H1 (cell line): ENCODE results near the gene TNFAIP8. TPM values are rescaled to one million over a fixed set of nuclear protein-coding genes. Genes with fewer than 3 reads are reported as not detected.

Experiments used
- CTCF ChIA-PET: fragments of 300-600 bp; sonication (Branson Sonifier 250); formaldehyde crosslinking; loops from one replicate; lab custom pipeline; 2021; ENCODE audit not compliant: partially characterized antibody; lab: Charles Lee
- POLR2A ChIA-PET: fragments of 300-600 bp; sonication (Branson Sonifier 250); formaldehyde crosslinking; loops from one replicate; lab custom pipeline; 2021; ENCODE audit warnings: inconsistent platforms; ENCODE audit not compliant: partially characterized antibody; lab: Charles Lee
- DNase-seq, 2 experiments: peaks; one replicate each; pipeline versions ENCODE4 v3.0.0 to v3.0.0-alpha.2; 2010 to 2022; ENCODE audit warnings: low spot score in 2 of 2, low read depth in 1 of 2, mixed read lengths in 1 of 2
- FAIRE-seq: peaks from 2 replicates; lab custom pipeline; 2011; peaks lifted over from hg19 to GRCh38; lab: Jason Lieb, UNC
- H2AFZ ChIP-seq: 2 replicates; pipeline ENCODE4 v1.8.1; 2012; ENCODE audit warnings: low read length, inconsistent platforms
- H2AK5ac ChIP-seq: 2 replicates; pipeline ENCODE4 v1.6.1; 2013; ENCODE audit warnings: low read depth, low read length
- H2BK120ac ChIP-seq: replicated peaks from 2 replicates; pipeline ENCODE3; 2013; ENCODE audit warnings: low read depth, low read length, inconsistent platforms
- H2BK12ac ChIP-seq: 2 replicates; pipeline ENCODE4 v1.6.1; 2013; ENCODE audit warnings: low read depth, low read length
- H2BK15ac ChIP-seq: 2 replicates; pipeline ENCODE4 v1.6.1; 2013; ENCODE audit warnings: low read length
- H2BK20ac ChIP-seq: 2 replicates; pipeline ENCODE4 v1.6.1; 2013; ENCODE audit warnings: low read length
- H2BK5ac ChIP-seq: 2 replicates; pipeline ENCODE4 v1.6.1; 2013; ENCODE audit warnings: low read depth, low read length
- H3K14ac ChIP-seq: 2 replicates; pipeline ENCODE4 v1.6.1; 2013; ENCODE audit warnings: inconsistent platforms; ENCODE audit not compliant: insufficient read length
- H3K18ac ChIP-seq: 2 replicates; pipeline ENCODE4 v1.6.1; 2013; ENCODE audit warnings: low read length; ENCODE audit errors: extremely low read depth
- H3K23ac ChIP-seq: 2 replicates; pipeline ENCODE4 v1.6.1; 2013; ENCODE audit warnings: inconsistent platforms; ENCODE audit not compliant: insufficient read length
- H3K23me2 ChIP-seq: 2 replicates; pipeline ENCODE4 v1.6.1; 2013; ENCODE audit warnings: low read depth, low read length
- H3K27ac ChIP-seq: 2 replicates; pipeline ENCODE4 v1.6.1; 2011; ENCODE audit warnings: low read depth, low read length, inconsistent platforms
- H3K27me3 ChIP-seq, 4 experiments: replicated peaks in 1 of 4; 1 replicate in 1 of 4; 2 replicates in 3 of 4; pipeline versions ENCODE4 v1.6.1 to v1.8.1; 2011 to 2013; ENCODE audit warnings: low read length in 3 of 4, mild to moderate bottlenecking in 3 of 4, inconsistent platforms in 2 of 4, mixed read lengths in 2 of 4, moderate library complexity in 1 of 4; ENCODE audit not compliant: control insufficient read depth in 3 of 4, insufficient read depth in 3 of 4; ENCODE audit errors: extremely low read depth in 1 of 4
- H3K36me3 ChIP-seq, 4 experiments: 2 replicates each; pipeline versions ENCODE4 v1.6.1 to v1.8.1; 2011 to 2013; ENCODE audit warnings: mild to moderate bottlenecking in 4 of 4, low read length in 3 of 4, moderate library complexity in 2 of 4, control low read depth in 1 of 4, inconsistent platforms in 1 of 4; ENCODE audit not compliant: insufficient read depth in 4 of 4, control insufficient read depth in 2 of 4
- H3K4ac ChIP-seq: replicated peaks from 2 replicates; pipeline ENCODE3; 2013; ENCODE audit warnings: low read length, low read depth, mixed read lengths, inconsistent platforms; ENCODE audit not compliant: insufficient read length
- H3K4me1 ChIP-seq, 4 experiments: replicated peaks in 1 of 4; 1 replicate in 1 of 4; 2 replicates in 3 of 4; pipeline versions ENCODE4 v1.6.1 to v1.8.1; 2011 to 2013; ENCODE audit warnings: low read length in 3 of 4, inconsistent platforms in 2 of 4, mixed read lengths in 1 of 4; ENCODE audit not compliant: insufficient read depth in 4 of 4, control insufficient read depth in 3 of 4
- H3K4me2 ChIP-seq, 2 experiments: 2 replicates each; pipeline versions ENCODE4 v1.6.1 to v1.8.1; 2011 to 2013; ENCODE audit warnings: low read depth in 2 of 2, low read length in 2 of 2, control low read depth in 1 of 2, inconsistent platforms in 1 of 2, mild to moderate bottlenecking in 1 of 2; ENCODE audit not compliant: insufficient read depth in 1 of 2
- H3K4me3 ChIP-seq, 4 experiments: fragments of 200-600, 300-600 bp in 1 of 4; sonication (generic), shearing (Covaris generic), sonication (Bioruptor Twin) in 1 of 4; 2 replicates each; pipeline versions ENCODE4 v1.5.1 to v1.8.1; 2011 to 2016; ENCODE audit warnings: low read length in 4 of 4, low read depth in 3 of 4, control low read depth in 2 of 4, inconsistent platforms in 2 of 4, mild to moderate bottlenecking in 2 of 4, mixed read lengths in 1 of 4, moderate library complexity in 1 of 4; ENCODE audit not compliant: insufficient read depth in 2 of 4; ENCODE audit errors: extremely low read depth in 1 of 4
- H3K56ac ChIP-seq: replicated peaks from 2 replicates; pipeline ENCODE3; 2013; ENCODE audit warnings: low read depth, mild to moderate bottlenecking, mixed read lengths, low read length, inconsistent platforms; ENCODE audit not compliant: insufficient read length
- H3K79me1 ChIP-seq: 2 replicates; pipeline ENCODE4 v1.6.1; 2013; ENCODE audit warnings: low read depth, low read length, control low read depth
- H3K79me2 ChIP-seq, 2 experiments: 2 replicates each; pipeline versions ENCODE4 v1.6.1 to v1.8.1; 2012 to 2013; ENCODE audit warnings: low read length in 2 of 2, mild to moderate bottlenecking in 2 of 2, inconsistent platforms in 1 of 2; ENCODE audit not compliant: insufficient read depth in 2 of 2, control insufficient read depth in 1 of 2
- H3K9ac ChIP-seq, 4 experiments: replicated peaks in 1 of 4; 1 replicate in 1 of 4; 2 replicates in 3 of 4; pipeline versions ENCODE4 v1.6.1 to v1.8.1; 2011 to 2013; ENCODE audit warnings: low read depth in 3 of 4, low read length in 3 of 4, control low read depth in 2 of 4, mild to moderate bottlenecking in 2 of 4, moderate library complexity in 2 of 4, inconsistent platforms in 1 of 4; ENCODE audit errors: extremely low read depth in 1 of 4
- H3K9me3 ChIP-seq, 2 experiments: 2 replicates each; pipeline versions ENCODE4 v1.6.1 to v1.8.1; 2012 to 2013; ENCODE audit warnings: mild to moderate bottlenecking in 2 of 2, moderate library complexity in 2 of 2, control low read depth in 1 of 2, inconsistent platforms in 1 of 2, low read depth in 1 of 2, low read length in 1 of 2, mixed read lengths in 1 of 2; ENCODE audit not compliant: insufficient read depth in 2 of 2
- H4K20me1 ChIP-seq, 2 experiments: replicated peaks in 1 of 2; 2 replicates each; pipeline versions ENCODE3 to v1.8.1; 2011 to 2013; ENCODE audit warnings: inconsistent platforms in 2 of 2, low read length in 2 of 2, mild to moderate bottlenecking in 1 of 2; ENCODE audit not compliant: insufficient read depth in 2 of 2, control insufficient read depth in 1 of 2
- H4K5ac ChIP-seq: 2 replicates; pipeline ENCODE4 v1.6.1; 2013; ENCODE audit warnings: low read length, low read depth, mixed read lengths, inconsistent platforms; ENCODE audit not compliant: insufficient read length
- H4K8ac ChIP-seq: 2 replicates; pipeline ENCODE4 v1.8.0; 2013; ENCODE audit warnings: mild to moderate bottlenecking, moderate library complexity, low read length, inconsistent platforms; ENCODE audit not compliant: insufficient read depth; ENCODE audit errors: extremely low read depth
- H4K91ac ChIP-seq: replicated peaks from 2 replicates; pipeline ENCODE3; 2013; ENCODE audit warnings: low read length, mixed read lengths, inconsistent platforms; ENCODE audit not compliant: insufficient read length
- BACH1 ChIP-seq: IDR thresholded peaks from 2 replicates; pipeline ENCODE4 v1.6.1; 2012; ENCODE audit warnings: low read length, improper control_type of control experiment
- BRCA1 ChIP-seq: IDR thresholded peaks from 2 replicates; pipeline ENCODE4 v1.6.1; 2012; ENCODE audit warnings: low read depth, low read length, improper control_type of control experiment
- CBX5 ChIP-seq: fragments of 300-800, 300-1000 bp; sonication (generic); IDR thresholded peaks from 2 replicates; pipeline ENCODE4 v1.7.1; 2016; ENCODE audit warnings: antibody characterized with exemption, low read length, low read depth
- CHD2 ChIP-seq: IDR thresholded peaks from 2 replicates; pipeline ENCODE4 v1.6.1; 2012; ENCODE audit warnings: low read length, improper control_type of control experiment
- CTCF ChIP-seq, 3 experiments: IDR thresholded peaks; 1 replicate in 2 of 3; 2 replicates in 1 of 3; pipeline versions ENCODE4 v1.5.1 to v1.6.1; 2011; ENCODE audit warnings: low read length in 3 of 3, mild to moderate bottlenecking in 3 of 3, inconsistent platforms in 2 of 3, low read depth in 1 of 3, moderate library complexity in 1 of 3; ENCODE audit not compliant: insufficient read depth in 1 of 3; ENCODE audit errors: control extremely low read depth in 1 of 3
- FOSL1 ChIP-seq: IDR thresholded peaks from 2 replicates; pipeline ENCODE4 v1.6.1; 2011; ENCODE audit warnings: mild to moderate bottlenecking, low read depth, low read length, moderate library complexity; ENCODE audit not compliant: insufficient read depth
- JUND ChIP-seq: IDR thresholded peaks from 2 replicates; pipeline ENCODE4 v1.6.1; 2011; ENCODE audit warnings: mild to moderate bottlenecking, improper control_type of control experiment, low read length
- RNF2 ChIP-seq: fragments of 200-900, 300-1000 bp; sonication (generic); IDR thresholded peaks from 2 replicates; pipeline ENCODE4 v1.7.1; 2016; ENCODE audit warnings: borderline replicate concordance, low read depth, mild to moderate bottlenecking, antibody characterized with exemption, low read length; ENCODE audit not compliant: poor library complexity, severe bottlenecking; ENCODE audit errors: missing control alignments
- SIN3A ChIP-seq, 2 experiments: IDR thresholded peaks in 1 of 2; conservative IDR thresholded peaks in 1 of 2; 2 replicates each; pipeline ENCODE4 v1.6.1; 2011 to 2012; ENCODE audit warnings: low read length in 2 of 2, improper control_type of control experiment in 1 of 2, low read depth in 1 of 2, mild to moderate bottlenecking in 1 of 2
- SUZ12 ChIP-seq: fragments of 200-600 bp; sonication (generic); IDR thresholded peaks from 2 replicates; pipeline ENCODE4 v1.6.1; 2012; ENCODE audit warnings: mild to moderate bottlenecking, inconsistent platforms, low read length, moderate library complexity, mixed read lengths
- TEAD4 ChIP-seq: IDR thresholded peaks from 2 replicates; pipeline ENCODE4 v1.6.1; 2012; ENCODE audit warnings: low read depth, low read length, inconsistent platforms, mixed read lengths
- WGBS, 2 experiments: shearing (Covaris generic) in 1 of 2; methylation state at CpG; one replicate each; pipeline versions ENCODE4 v1.1.6 to v1.1.7; 2013 to 2015; ENCODE audit warnings: low lambda C conversion rate in 2 of 2, mixed read lengths in 2 of 2, inconsistent platforms in 1 of 2, low coverage in 1 of 2, missing lambda C conversion rate in 1 of 2; ENCODE audit not compliant: insufficient replicate concordance in 2 of 2, insufficient coverage in 1 of 2, insufficient read length in 1 of 2; ENCODE audit errors: extremely low coverage in 1 of 2, missing lambda C conversion rate in 1 of 2; 5-methylcytosine and 5-hydroxymethylcytosine counted together
- polyA plus RNA-seq, 7 experiments: library from polyadenylated mRNA; depleted of rRNA in 3 of 7; stranded (reverse) in 5 of 7; unstranded in 2 of 7; fragments of >200 nt in 5 of 7; fragments of 200-250 nt in 2 of 7; gene quantifications; 1 replicate in 5 of 7; 2 replicates in 1 of 7; 4 replicates in 1 of 7; pipeline versions ENCODE4 v1.2.1 to v1.2.3, GENCODE V29; 2011 to 2013; ENCODE audit warnings: missing spikeins in 2 of 7, mixed read lengths in 2 of 7
- total RNA-seq: library from RNA; stranded (reverse); fragmentation: NEBNext Ultra II Directional; extraction: Animal tissue kit (Norgen Biotek cat#: 25700); gene quantifications from 2 replicates; pipeline ENCODE4 v1.2.1, GENCODE V29; 2021

TNFAIP8 gene
- total and polyA plus RNA-seq, 2 of the 8 experiments (the other 6 are each of a cell fraction or from before 2014, with no cell fraction given), result 12.4 to 19.3 TPM

- Histone ChIP-seq H3K56ac (no peak overlapping the region), H3K79me1 (no peaks in the 10 kb centered on the region), H3K4ac (no peak overlapping the region), H3K23ac (no peak overlapping the region), H3K27ac (no peak overlapping the region), H3K4me1 (peaks cover 0 to 11% (median 2%) of the 10 kb centered on the region in 4 experiments; a peak in 3 of 7 replicates), H3K18ac (no peak overlapping the region), H2BK120ac (no peak overlapping the region), H4K8ac (no peak overlapping the region), H2BK20ac (no peak overlapping the region), H3K27me3 (no peaks in the 10 kb centered on the region), H4K20me1 (no peaks in the 10 kb centered on the region), H3K36me3 (no peaks in the 10 kb centered on the region; a peak in 1 of 8 replicates), H2BK5ac (no peak overlapping the region), H2BK12ac (no peak overlapping the region; the same call in 1 of the 2 replicates), H4K91ac (no peak overlapping the region), H3K79me2 (no peaks in the 10 kb centered on the region), H2BK15ac (no peak overlapping the region), H2AK5ac (no peak overlapping the region), H3K14ac (no peak overlapping the region), H3K9ac (no peak overlapping the region), H2AFZ (no peak overlapping the region), H3K4me2 (no peak overlapping the region), H4K5ac (no peak overlapping the region), H3K23me2 (no peaks in the 10 kb centered on the region), H3K9me3 (no peaks in the 10 kb centered on the region), H3K4me3 (no peak overlapping the region)
- CTCF ChIA-PET, result interaction anchor here (0.9 to 5.6 kb wide), 5 partner anchors 12 to 416 kb away, joined by 3 to 32 read pairs (median 4); partner anchors contain the start of gene DTWD2
- DNase-seq (peak in 1 of 2 experiments; percentile 29), FAIRE-seq (no peak)
- 96% methylated on average over 2 of the region's 2 CpGs; no CpG with 5 or more reads in 1 of the 2 experiments for WGBS, 2 experiments
- POLR2A ChIA-PET, result no interaction called here
- TF ChIP-seq BRCA1, result no peak
- TF ChIP-seq TEAD4, result no peak
- TF ChIP-seq CHD2, result no peak
- no peak for TF ChIP-seq FOSL1
- TF ChIP-seq SIN3A (conservative IDR thresholded peaks at IDR 0.05 in 1 of 2, IDR thresholded peaks at IDR 0.05 in 1 of 2; ENCODE audit: low read depth in 1 of 2, low read length in 2 of 2), result no peak
- TF ChIP-seq CBX5, result no peak
- TF ChIP-seq BACH1, result no peak
- no peak for TF ChIP-seq SUZ12
- TF ChIP-seq CTCF (IDR thresholded peaks at IDR 0.05; ENCODE audit: control extremely low read depth in 1 of 3, insufficient read depth in 1 of 3, low read depth in 1 of 3, low read length in 3 of 3), result no peak
- no peak for TF ChIP-seq JUND
- no peak for TF ChIP-seq RNF2
Measured at GRCh38 chr5:119400245-119400644, 44.4 kb downstream of the TNFAIP8 start.
